NCI-H2081 treated with DMSO at 0.1 percent for 48 hours (cell line): ENCODE results near the gene HDAC5.
"Not testable (repeated sequence)": the region's sequence is repeated elsewhere in the genome, so short reads cannot be mapped to it uniquely, and the experiment has no call there.

Source experiments
- DNase-seq: peaks from one replicate; lab custom pipeline; 2025; lab: John Stamatoyannopoulos, UW

Gene HDAC5

GRCh38 chr17:44067545-44067940 is 55.9 kb downstream of the HDAC5 start:
- DNase-seq, result no peak

GRCh38 chr17:44066204-44066930 is 57.1 kb downstream of the HDAC5 start, which contains the start of gene LSM12:
Gene LSM12 (minus strand): TSS chr17:44066671. CDS start chr17:44066587, 84 bp downstream.
- peak; percentile 87 for DNase-seq

GRCh38 chr17:44065668-44066203 is 57.7 kb downstream of the HDAC5 start:
- no peak for DNase-seq

- no peak for DNase-seq
Observed at GRCh38 chr17:44063704-44064639, 59.5 kb downstream of the HDAC5 start.

- no peak for DNase-seq
Observed at GRCh38 chr17:44062871-44063270, 60.6 kb downstream of the HDAC5 start.

- DNase-seq, result no peak
Observed at GRCh38 chr17:44061446-44061845, 62.0 kb downstream of the HDAC5 start.

GRCh38 chr17:44059101-44059892 is 64.1 kb downstream of the HDAC5 start:
- no peak for DNase-seq

- no peak for DNase-seq
Observed at GRCh38 chr17:44053125-44053872, 70.1 kb downstream of the HDAC5 start.

- DNase-seq, result no peak
Observed at GRCh38 chr17:44049294-44050060, 74.0 kb downstream of the HDAC5 start.

GRCh38 chr17:44046893-44047292 is 76.5 kb downstream of the HDAC5 start:
- not testable (repeated sequence) for DNase-seq

GRCh38 chr17:44045486-44045885 is 78.0 kb downstream of the HDAC5 start:
- no peak for DNase-seq

- DNase-seq, result no peak
Observed at GRCh38 chr17:44044071-44044470, 79.4 kb downstream of the HDAC5 start.

- DNase-seq, result no peak
Observed at GRCh38 chr17:44043272-44043696, 80.2 kb downstream of the HDAC5 start.

GRCh38 chr17:44039829-44040635 is 83.4 kb downstream of the HDAC5 start:
- DNase-seq, result no peak

- no peak for DNase-seq
Observed at GRCh38 chr17:44038604-44039011, 84.8 kb downstream of the HDAC5 start.

- no peak for DNase-seq
Observed at GRCh38 chr17:44037471-44037870, 86.0 kb downstream of the HDAC5 start.

GRCh38 chr17:44034688-44035087 is 88.8 kb downstream of the HDAC5 start:
- not testable (repeated sequence) for DNase-seq

- DNase-seq, result no peak
Observed at GRCh38 chr17:44033861-44034408, 89.5 kb downstream of the HDAC5 start.

- no peak for DNase-seq
Observed at GRCh38 chr17:44030482-44030881, 93.0 kb downstream of the HDAC5 start.
